ENCODE results near the gene PCLO. TPM values are rescaled to one million over a fixed set of nuclear protein-coding genes. Genes with fewer than 3 reads are reported as not detected.

PCLO gene
- total RNA-seq, 1 experiment from 2014 or later, result 3.1 TPM

DNA sequence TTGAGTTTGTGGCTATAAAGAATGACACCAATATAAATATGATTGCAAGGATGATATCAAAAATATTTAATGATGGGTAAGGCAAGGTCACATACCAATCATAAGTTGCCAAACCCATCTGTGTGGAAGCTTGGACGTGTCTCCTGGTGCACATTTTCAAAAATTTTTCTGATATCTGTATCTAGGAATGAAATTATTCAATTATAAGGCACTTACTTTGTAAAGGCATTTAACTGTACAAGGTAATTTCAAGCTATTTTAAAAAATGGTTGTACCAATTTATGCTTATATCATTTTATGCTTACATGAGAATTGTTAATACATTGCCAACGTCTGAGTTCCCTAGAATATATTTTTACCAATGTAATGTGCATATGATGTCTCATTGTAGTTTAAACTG, 412.7 kb downstream of the PCLO start:
- Mint-ChIP-seq H3K9me3 (no peaks in the 10 kb centered on the region), H3K4me3 (no peak overlapping the region), H3K4me1 (peaks cover 4 to 5% of the 10 kb centered on the region in 2 experiments; a peak in 2 of 4 replicates), H3K27me3 (ENCODE audit: low read depth) (no peaks in the 10 kb centered on the region; the same call in 1 of the 2 replicates), H3K36me3 (ENCODE audit: insufficient read depth in 1 of 3, low read depth in 3 of 3) (peaks cover 0 to 4% (median 0%) of the 10 kb centered on the region in 3 experiments; a peak in 1 of 7 replicates), H3K27ac (no peak overlapping the region)
- H3K4me1 ChIP-seq (ENCODE audit: insufficient read depth, low read length), result no peaks in the 10 kb centered on the region; the same call in 1 of the 2 replicates
- H3K14ac ChIP-seq (ENCODE audit: insufficient read depth, low read length), result no peak overlapping the region
- no peaks in the 10 kb centered on the region for H3K23me2 ChIP-seq (ENCODE audit: insufficient read length, low read depth, low read length, poor library complexity, severe bottlenecking)
- no peak overlapping the region for H2BK120ac ChIP-seq (ENCODE audit: low read depth, low read length, poor library complexity, severe bottlenecking)
- no peaks in the 10 kb centered on the region for H3K79me2 ChIP-seq (ENCODE audit: insufficient read depth, low read length)
- H3T11ph ChIP-seq (ENCODE audit: low read length), result no peak overlapping the region
- no CpG with 5 or more reads among the region's 2 CpGs for WGBS (ENCODE audit: extremely low coverage, insufficient read length, low lambda C conversion rate)
- no peak overlapping the region for H3K4me2 ChIP-seq (ENCODE audit: insufficient read depth, insufficient read length, low read length)
- no peak overlapping the region for H3K56ac ChIP-seq (ENCODE audit: insufficient read length, low read depth, low read length)
- no peak overlapping the region for H3K9ac ChIP-seq (ENCODE audit: extremely low read depth, insufficient read length, low read length)
- no peak overlapping the region for H2BK20ac ChIP-seq (ENCODE audit: low read depth, low read length, poor library complexity, severe bottlenecking)
- H3K27ac ChIP-seq (ENCODE audit: insufficient read length, low read depth, low read length), result no peak overlapping the region
- H3K27me3 ChIP-seq (ENCODE audit: insufficient read depth, low read length), result no peaks in the 10 kb centered on the region
- no peak overlapping the region for H2AK5ac ChIP-seq (ENCODE audit: insufficient read length, low read length)
- H2BK5ac ChIP-seq (ENCODE audit: insufficient read length, low read length), result no peak overlapping the region
- H3K23ac ChIP-seq (ENCODE audit: insufficient read length, low read depth, low read length), result no peak overlapping the region
- H2BK15ac ChIP-seq (ENCODE audit: low read depth, low read length), result no peak overlapping the region
- no peak overlapping the region for H2AFZ ChIP-seq (ENCODE audit: low read length)
- H3K79me1 ChIP-seq (ENCODE audit: insufficient read depth, low read depth, low read length, poor library complexity, severe bottlenecking), result no peaks in the 10 kb centered on the region
- no peak for TF ChIP-seq CTCF (conservative IDR thresholded peaks at IDR 0.05)
- H4K8ac ChIP-seq (replicated peaks; ENCODE audit: insufficient read length, low read depth, low read length), result no peak overlapping the region
- no peak overlapping the region for H2BK12ac ChIP-seq (ENCODE audit: insufficient read length, low read depth, low read length)
- H4K20me1 ChIP-seq (ENCODE audit: control insufficient read depth, insufficient read depth, insufficient read length), result no peaks in the 10 kb centered on the region
- no peaks in the 10 kb centered on the region for H3K9me3 ChIP-seq (ENCODE audit: control insufficient read depth, low read depth, low read length)
- no peak overlapping the region for H4K91ac ChIP-seq (ENCODE audit: insufficient read length, low read depth, low read length)
- H3K18ac ChIP-seq (ENCODE audit: insufficient read length, low read depth, low read length), result no peak overlapping the region
- H4K5ac ChIP-seq (ENCODE audit: insufficient read length, low read depth, low read length), result no peak overlapping the region
- H3K4ac ChIP-seq (ENCODE audit: low read depth, low read length), result no peak overlapping the region
- no peak for DNase-seq
